Fibroblast of villous mesenchyme (primary cell): ENCODE data around the gene TMCO4. TPM values are rescaled to one million over a fixed set of nuclear protein-coding genes. Genes with fewer than 3 reads are reported as not detected.

Experiments
- DNase-seq: peaks from one replicate; pipeline ENCODE4 v3.0.0-alpha.2; 2010; ENCODE audit warnings: low read depth
- H3K4me3 ChIP-seq: 2 replicates; pipeline ENCODE4 v1.5.1; 2011; ENCODE audit warnings: low read depth, mild to moderate bottlenecking, low read length
- total RNA-seq: library from RNA; depleted of rRNA; stranded (reverse); fragments of >200 nt; gene quantifications from 2 replicates; pipeline ENCODE4 v1.2.3, GENCODE V29; 2012
- TF ChIP-seq, protein P1 (sequence below): IDR thresholded peaks from 2 replicates; pipeline ENCODE4 v1.5.1; 2012; ENCODE audit warnings: low read depth, mild to moderate bottlenecking, low read length; ENCODE audit not compliant: insufficient read depth

TMCO4 gene
- total RNA-seq, 1 donor: 20.7 TPM

DNA sequence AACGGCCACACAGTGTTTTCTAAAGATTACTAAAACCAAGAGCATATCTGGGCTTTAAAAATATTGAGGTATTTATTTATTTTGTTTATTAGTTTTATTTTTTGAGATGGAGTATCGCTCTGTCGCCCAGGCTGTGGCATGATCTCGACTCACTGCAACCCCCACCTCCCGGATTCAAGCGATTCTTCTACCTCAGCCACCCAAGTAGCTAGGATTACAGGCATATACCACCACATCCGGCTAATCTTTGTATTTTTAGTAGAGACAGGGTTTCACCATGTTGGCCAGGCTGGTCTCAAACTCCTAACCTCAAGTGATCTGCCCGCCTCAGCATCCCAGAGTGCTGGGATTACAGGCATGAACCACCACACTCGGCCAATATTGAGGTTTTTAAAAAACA lies 23.9 kb downstream of the TMCO4 start:
- no peak for DNase-seq
- no peak overlapping the region for H3K4me3 ChIP-seq
- TF ChIP-seq, protein P1, sequence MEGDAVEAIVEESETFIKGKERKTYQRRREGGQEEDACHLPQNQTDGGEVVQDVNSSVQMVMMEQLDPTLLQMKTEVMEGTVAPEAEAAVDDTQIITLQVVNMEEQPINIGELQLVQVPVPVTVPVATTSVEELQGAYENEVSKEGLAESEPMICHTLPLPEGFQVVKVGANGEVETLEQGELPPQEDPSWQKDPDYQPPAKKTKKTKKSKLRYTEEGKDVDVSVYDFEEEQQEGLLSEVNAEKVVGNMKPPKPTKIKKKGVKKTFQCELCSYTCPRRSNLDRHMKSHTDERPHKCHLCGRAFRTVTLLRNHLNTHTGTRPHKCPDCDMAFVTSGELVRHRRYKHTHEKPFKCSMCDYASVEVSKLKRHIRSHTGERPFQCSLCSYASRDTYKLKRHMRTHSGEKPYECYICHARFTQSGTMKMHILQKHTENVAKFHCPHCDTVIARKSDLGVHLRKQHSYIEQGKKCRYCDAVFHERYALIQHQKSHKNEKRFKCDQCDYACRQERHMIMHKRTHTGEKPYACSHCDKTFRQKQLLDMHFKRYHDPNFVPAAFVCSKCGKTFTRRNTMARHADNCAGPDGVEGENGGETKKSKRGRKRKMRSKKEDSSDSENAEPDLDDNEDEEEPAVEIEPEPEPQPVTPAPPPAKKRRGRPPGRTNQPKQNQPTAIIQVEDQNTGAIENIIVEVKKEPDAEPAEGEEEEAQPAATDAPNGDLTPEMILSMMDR: no peak

DNA sequence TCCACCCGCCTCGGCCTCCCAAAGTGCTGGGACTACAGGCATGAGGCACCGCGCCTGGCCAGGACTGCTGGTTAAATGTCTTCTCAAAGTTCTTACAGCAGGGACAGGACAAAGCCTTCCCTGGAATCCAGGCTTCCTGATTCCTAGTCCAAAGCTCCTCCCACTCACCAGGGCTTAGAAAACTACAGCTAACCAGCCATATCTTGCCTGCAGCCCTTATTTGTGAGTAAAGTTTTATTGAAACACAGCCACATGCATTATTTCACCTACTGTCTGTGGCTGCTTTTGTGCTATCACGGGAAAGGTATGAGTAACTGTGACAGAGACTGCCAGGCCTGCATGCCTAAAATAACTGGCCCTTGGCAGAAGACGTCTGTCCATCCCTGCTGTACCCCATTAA lies 24.4 kb downstream of the TMCO4 start:
- H3K4me3 ChIP-seq: no peak overlapping the region
- no peak for DNase-seq
- TF ChIP-seq, protein P1: no peak

DNA sequence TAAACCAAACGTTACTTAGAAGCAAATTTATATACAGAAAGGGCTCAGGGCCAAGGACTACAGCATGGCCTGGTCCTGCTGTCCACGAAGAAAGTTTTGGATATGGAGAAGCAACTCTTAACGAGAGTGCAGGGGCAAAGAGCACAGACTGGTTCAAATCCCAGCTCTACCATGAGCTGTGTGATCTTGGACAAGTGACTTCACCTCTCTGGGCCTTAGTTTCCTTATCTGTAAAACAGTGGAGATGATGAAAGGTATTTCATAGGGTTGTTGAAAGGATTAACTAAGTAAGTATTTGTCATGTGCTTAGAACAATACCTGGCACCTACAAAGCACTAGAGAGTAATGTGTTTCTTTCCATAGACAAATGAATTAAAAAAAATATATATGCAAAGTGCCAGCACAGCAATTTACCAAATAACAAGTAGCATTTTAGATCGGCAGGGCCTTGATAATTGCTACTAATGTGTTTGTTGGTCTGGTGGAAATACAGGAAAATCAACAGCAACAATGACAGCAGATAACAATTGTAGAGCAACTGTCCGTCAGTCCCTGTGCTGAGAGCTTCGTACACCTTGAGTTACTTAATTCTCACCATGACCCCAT lies 25.4 kb downstream of the TMCO4 start:
- TF ChIP-seq, protein P1: no peak
- H3K4me3 ChIP-seq: no peak overlapping the region
- no peak for DNase-seq

DNA sequence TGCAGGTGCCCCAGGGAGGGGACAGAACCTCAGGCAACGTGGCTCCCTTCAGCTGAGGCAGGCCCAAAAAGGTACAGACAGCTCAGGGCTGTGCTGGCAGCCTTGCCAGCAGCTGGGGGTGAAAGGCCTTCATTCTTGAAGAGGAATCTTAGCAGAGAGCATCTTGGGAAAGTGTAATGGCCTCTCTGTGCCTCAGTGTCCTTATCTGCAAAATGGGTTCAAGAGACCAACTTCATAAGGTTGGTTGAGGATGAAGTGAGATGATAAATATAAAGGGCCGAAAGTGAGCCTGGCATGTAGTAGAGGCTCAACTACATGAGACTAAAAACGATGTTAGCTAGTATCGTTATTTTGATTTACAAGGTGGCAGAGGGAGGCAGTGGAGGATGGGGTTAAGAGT lies 26.2 kb downstream of the TMCO4 start:
- TF ChIP-seq, protein P1: no peak
- DNase-seq: no peak
- no peak overlapping the region for H3K4me3 ChIP-seq

- TF ChIP-seq, protein P1: no peak
- no peak for DNase-seq
- no peak overlapping the region for H3K4me3 ChIP-seq
Measured at GRCh38 chr1:19772053-19772452, 27.7 kb downstream of the TMCO4 start.

DNA sequence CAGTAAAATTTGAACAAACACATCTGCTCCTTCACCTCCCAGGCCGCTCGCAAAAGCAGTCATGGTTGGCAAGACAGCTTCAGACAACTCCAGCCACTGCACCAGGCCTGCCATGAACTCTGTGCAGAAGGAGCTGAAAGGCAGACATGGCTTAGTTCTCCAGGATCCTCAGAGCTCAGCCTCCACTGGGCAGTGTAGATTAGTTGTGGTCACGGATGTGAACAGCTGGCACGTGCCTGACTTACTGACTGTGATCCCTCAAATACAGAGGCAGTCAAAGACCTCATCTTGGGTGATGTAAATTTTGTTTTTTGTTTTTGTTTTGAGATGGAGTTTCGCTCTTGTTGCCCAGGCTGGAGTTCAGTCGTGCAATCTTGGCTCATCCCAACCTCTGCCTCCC lies 28.4 kb downstream of the TMCO4 start:
- TF ChIP-seq, protein P1: no peak
- no peak overlapping the region for H3K4me3 ChIP-seq
- DNase-seq: no peak
